GM19043 (cell line): ENCODE data around the gene HTRA3.
"Not testable (repeated sequence)": the region's sequence is repeated elsewhere in the genome, so short reads cannot be mapped to it uniquely, and the experiment has no call there.

ENCODE experiments used
- ATAC-seq: cut with Tn5 transposase; IDR thresholded peaks from one replicate; pipeline ENCODE4 v1.9.1; 2021; ENCODE audit warnings: low read depth; ENCODE audit not compliant: unreplicated experiment

Gene HTRA3

DNA sequence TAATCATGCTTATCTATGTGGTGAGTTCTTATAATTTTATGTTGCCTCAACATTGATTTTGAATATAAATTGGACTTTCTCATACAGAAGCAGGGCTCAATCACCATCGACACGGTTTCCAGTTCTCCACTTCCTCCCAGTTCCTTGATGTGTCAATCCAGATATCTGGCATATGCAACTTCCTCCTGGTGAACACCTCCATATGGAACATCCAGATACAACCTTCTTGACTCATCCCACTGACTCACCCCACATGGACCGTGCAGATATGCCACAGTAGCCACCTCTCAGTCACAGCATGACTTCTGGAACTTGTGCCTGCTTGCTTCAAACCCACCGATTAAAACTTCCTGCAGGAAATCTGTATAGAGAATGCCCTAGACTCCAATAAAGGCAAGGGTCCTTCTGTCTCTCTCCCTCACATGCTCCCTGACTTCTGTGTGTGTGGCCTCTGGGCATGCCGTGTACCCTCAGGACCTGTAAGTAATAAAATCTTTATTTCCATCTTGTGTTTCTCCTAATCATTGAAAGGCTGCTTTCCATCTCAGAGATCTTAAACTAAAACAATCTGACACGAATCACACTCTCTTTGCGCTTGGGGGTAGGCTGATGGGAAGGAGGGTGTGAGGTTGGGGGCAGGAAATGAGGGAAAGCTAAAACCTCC lies 67.0 kb downstream of the HTRA3 start:
- no peak for ATAC-seq

- no peak for ATAC-seq
Observed at GRCh38 chr4:8338351-8338961, 68.9 kb downstream of the HTRA3 start.

- ATAC-seq, result no peak
Observed at GRCh38 chr4:8340781-8341241, 71.3 kb downstream of the HTRA3 start.

- ATAC-seq, result not testable (repeated sequence)
Observed at GRCh38 chr4:8341281-8341680, 71.7 kb downstream of the HTRA3 start.

DNA sequence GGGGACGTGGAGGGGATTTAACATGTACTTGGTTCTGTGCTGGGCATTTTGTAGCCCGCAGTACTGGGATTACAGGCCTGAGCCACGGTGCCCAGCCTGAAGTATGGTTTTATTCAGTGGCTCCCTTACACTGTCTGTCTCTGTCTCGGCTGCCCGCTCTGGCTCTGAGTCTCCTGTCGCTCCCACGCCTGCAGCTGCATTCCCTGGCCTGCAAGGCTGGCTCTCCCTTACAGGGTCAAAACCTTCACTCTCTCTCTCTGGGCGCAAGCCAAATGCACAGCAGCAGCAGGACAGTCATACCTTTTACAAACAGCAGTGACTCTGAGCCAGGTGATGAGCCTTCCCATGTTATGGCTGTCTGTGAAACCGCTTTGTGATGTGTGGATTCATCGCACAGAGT lies 72.1 kb downstream of the HTRA3 start:
- no peak for ATAC-seq

DNA sequence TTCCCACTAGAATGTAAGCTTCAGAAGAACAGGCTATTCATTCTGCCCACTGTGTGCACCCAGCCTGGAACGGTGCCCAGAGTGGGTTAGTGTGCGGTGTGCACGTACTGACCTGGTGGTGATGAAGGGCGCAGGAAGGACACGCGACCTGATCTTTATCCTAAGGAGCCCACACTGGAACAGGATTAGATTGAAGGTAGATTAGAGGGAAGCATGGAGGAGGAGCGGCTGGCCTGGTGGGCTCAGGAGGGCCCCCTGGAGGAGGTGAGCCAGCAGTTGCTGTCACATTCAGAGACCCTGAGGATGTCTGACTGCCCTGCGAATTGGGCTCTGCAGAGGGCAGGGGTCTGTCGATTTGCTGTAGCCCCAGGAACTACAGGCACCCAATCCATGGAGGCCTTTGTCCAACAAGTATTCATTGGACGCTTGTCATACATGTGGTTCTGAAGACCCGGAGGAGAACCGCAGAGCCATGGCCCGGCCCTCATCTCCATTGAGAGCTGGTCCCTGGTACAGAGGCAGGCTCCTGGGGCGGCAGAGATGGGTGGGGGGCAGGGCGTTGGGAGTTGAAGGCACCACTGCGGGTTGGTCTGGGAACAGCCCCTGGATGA lies 73.2 kb downstream of the HTRA3 start:
- no peak for ATAC-seq

DNA sequence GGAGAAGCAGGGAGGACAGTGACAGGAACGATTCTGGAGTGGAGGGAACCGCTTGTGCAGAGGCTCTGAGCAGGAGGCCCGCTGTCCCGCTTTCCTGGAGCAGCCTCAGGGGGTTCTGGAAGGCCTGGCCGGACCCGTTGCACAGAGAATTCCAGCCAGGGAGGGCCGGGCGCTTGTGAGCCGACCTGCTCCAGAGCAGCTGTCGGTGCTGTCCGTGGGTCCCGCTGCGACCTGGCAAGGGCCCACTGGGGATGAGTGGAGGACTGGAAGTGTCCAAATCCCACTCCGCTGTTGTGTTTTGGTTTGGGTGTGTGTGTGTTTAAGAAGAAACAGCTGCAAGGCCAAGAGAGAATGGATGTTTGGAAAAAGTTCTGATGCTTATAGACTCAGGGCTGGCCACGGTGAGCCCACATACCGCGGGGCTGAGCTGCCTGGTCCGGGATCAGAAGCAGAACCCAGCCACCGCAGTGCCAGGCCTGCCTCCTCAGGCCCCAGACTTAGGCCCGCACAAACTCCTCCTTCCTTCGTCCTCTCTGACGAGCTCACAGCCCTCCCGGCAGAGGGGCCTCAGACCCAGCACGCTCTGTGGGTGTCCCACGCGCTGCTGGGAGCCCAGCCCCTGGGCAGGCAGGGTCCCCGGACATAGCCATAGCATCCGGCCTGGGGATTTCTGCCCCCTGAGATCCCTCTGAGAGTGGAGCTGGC lies 73.9 kb downstream of the HTRA3 start:
- ATAC-seq, result no peak

DNA sequence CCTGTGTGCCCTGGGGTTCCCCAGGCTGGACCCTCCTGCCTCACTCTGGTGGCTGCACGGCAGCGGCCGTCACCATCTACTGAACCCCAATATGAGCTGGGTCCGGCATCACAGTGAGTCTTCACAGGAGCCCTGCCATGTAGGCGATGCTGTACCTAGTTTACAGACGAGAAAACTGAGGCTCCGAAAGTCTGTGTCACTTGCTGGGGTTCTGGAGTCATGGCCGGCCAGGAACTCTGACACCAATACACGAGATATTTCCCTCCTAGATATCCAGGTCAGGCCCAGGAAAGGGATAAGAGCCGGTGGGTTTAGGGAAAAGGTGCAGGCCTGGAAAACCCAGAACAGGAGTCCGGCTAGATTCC lies 74.4 kb downstream of the HTRA3 start:
- ATAC-seq, result no peak

DNA sequence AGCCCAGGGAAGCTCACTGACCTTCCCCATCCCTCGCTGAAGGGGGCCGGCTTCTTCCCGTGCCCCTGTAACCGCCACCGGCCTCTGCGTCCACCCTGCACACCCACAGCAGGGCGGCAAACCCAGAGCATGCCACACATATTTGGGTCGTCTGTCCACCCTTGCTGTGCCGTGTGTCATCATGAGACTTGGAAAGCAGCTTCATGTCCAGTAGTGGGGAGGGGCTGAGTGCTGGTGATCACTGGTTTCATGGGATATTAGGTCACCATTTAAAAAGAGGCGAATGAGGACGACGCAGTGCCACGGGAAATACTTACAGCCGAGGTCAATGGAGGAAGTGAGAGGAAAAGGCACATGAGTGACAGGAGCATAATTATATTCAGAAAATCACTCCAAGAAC lies 74.8 kb downstream of the HTRA3 start:
- no peak for ATAC-seq

DNA sequence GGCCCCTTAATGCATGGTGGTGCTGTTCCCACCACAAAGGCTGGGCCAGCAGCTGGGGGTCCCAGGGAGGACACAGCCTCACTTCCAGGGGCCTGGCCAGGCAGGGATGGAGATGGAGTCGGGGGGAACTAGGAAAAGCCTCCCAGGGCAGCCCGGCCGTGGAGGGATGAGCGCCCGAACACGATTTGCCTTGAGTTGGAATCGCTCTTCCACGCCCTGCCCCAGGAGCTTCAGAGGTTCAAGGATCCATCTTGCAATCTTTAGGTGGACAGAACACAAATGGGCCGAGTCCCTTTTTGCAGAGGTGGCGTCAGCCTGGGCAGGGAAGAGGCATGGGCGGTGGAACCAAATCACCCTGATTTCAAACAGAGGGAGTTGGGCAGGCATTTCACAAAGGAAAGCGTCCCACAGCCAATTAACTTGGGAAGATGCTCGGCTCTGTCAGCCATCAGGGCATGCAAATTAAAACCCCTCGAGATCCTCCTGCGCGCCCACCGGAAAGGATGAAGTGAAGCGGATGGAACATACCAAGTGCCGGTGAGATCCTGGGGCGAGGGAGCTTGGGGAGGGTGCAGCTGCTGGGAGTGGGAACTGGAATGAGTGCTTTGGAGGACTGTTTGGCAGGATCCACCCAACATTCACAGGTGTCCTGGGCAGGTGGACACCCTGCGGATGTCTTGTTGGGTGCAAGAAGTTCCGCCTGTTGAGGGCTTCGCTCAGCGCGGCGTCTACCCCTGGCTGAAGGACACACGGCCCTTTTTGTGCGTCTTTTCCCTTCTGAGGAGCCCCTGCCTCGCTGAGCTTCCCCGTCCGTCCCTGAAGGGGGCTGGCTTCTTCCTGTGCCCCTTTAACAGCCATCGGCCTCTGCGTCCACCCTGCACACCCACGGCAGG lies 75.7 kb downstream of the HTRA3 start:
- no peak for ATAC-seq

GRCh38 chr4:8345946-8346814 lies 76.6 kb downstream of the HTRA3 start:
- no peak for ATAC-seq

DNA sequence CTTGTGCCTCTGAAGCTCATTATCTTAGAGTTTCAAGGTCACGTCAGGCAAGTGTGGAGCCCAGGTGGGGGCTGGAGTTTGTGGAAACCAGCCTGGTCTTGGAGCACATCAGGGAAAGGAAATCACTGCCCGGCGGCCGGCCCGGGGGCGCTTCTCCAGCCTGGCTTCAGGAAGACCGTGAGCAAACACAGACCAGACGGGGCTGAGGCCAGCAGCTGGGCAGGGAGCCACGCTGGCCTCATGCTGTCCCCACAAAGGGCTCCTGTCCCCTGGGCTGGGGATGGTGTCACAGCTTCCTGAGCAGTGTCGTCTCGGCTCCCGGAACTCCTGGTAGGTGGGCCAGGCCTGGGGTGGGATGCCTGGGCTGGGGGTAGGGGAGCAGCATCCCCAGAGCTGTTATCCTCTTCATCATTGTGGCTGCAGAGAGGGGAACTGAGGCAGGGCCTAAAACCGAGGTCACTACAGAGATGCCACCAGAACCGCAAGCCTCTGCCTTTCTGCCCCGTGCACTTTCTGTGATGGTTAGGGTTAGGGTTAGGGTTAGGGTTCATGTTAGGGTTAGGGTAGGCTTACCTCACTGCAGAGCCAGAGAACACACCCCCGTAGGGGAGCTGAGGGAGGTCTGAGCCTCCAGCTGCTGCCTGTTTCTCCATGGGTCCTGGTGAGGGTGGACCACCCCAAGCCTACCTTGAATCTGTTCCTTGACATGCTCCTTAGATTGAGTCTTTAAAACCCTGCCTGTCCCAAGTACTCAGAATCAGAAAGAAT lies 77.5 kb downstream of the HTRA3 start:
- ATAC-seq, result no peak

- ATAC-seq, result no peak
Observed at GRCh38 chr4:8347660-8348059, 78.1 kb downstream of the HTRA3 start.

DNA sequence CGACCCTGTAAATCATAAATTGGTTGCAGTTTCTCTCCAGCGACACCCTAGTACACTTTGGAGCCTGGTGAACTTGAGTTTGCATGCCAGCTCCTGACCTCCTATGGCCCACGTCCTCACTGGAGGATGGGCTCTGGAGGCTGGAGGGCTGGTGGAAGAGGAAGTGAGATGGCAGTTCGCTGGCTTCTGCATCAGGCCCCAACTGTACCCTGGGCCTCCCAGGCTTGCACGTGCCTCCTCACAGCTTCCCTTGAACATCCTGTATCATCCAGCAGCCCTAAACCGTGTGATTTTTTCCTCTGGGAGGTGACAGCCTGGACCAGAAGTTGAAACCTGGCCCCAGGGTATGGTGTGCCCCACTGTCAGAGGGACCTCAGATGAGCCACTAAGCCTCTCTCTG lies 78.5 kb downstream of the HTRA3 start:
- ATAC-seq, result no peak

- not testable (repeated sequence) for ATAC-seq
Observed at GRCh38 chr4:8349236-8349635, 79.7 kb downstream of the HTRA3 start.

DNA sequence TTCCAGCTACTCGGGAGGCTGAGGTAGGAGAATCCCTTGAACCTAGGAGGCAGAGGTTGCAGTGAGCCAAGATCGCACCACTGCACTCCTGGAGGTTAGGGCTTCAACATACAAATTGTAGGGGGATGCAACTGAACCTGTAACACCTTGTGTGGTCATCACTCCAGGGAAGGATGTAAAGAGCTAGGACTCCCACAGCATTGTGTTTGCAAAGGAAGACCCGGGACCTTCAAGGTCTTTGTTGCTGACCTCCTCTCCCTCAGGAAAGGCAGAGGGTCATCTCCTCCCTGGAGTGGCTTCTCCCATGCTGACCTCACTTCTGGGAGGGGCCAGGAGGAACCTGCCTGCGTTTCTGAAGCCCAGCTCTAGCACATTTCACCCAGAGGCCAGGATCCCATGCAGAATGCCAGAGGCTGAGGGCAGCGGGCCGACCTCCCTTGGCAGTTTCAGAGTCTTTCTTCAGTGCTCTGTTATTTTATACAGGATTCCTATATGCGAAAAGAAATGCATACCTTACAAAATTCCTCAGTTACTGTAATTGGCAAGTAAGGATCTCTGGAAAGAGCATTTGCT lies 80.2 kb downstream of the HTRA3 start:
- no peak for ATAC-seq

- no peak for ATAC-seq
Observed at GRCh38 chr4:8350352-8350751, 80.8 kb downstream of the HTRA3 start.

DNA sequence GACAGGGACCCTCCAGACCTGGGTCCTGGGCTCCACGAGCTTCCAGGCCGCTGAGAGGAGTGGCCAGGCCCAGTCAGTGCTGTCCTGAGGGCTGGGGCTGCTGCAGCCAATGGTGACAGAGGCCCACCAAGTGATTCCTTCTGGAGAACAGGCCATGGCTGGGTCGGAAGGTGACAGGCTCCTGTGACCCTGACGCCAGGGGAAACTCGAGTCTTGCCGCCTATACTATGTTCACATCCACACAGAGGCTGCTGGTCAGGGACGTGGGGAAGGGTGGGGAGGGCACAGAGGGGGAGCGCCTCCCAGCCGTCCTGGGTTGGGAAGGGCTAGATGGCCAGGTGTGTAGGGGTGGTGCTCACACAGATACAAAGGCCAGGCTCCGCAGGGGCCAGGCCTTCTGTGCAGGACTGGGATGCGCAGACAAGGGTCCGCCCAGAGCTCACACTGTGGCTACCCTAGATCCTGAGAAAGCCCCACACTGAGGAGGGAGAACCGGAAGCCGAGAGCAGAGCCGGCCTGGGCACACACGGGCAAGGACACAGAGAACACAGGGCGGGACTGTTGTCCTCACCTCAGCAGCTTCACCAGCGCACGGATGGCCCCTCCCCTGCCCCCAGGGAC lies 81.4 kb downstream of the HTRA3 start:
- ATAC-seq, result no peak
